Activated CD4-positive, CD25-positive, alpha-beta regulatory T cell treated with anti-CD3 and anti-CD28 coated beads, Interleukin-2, amount 50 U/mL, for 24 hours (primary cell): Measurements from ENCODE around the gene WDR37.
A peak's percentile ranks its signal among the peaks of the same experiment; 100 is the strongest.
"Not testable (repeated sequence)": the region's sequence is repeated elsewhere in the genome, so short reads cannot be mapped to it uniquely, and the experiment has no call there.

Source experiments
- ATAC-seq, 2 donors: fragments of 150-1000 bp; cut with Tn5 transposase; one replicate each; pipeline ENCODE4 v1.10.0; 2021; ENCODE audit warnings: mild to moderate bottlenecking in 1 of 2, moderate library complexity in 1 of 2

Gene WDR37, protein sequence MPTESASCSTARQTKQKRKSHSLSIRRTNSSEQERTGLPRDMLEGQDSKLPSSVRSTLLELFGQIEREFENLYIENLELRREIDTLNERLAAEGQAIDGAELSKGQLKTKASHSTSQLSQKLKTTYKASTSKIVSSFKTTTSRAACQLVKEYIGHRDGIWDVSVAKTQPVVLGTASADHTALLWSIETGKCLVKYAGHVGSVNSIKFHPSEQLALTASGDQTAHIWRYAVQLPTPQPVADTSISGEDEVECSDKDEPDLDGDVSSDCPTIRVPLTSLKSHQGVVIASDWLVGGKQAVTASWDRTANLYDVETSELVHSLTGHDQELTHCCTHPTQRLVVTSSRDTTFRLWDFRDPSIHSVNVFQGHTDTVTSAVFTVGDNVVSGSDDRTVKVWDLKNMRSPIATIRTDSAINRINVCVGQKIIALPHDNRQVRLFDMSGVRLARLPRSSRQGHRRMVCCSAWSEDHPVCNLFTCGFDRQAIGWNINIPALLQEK

DNA sequence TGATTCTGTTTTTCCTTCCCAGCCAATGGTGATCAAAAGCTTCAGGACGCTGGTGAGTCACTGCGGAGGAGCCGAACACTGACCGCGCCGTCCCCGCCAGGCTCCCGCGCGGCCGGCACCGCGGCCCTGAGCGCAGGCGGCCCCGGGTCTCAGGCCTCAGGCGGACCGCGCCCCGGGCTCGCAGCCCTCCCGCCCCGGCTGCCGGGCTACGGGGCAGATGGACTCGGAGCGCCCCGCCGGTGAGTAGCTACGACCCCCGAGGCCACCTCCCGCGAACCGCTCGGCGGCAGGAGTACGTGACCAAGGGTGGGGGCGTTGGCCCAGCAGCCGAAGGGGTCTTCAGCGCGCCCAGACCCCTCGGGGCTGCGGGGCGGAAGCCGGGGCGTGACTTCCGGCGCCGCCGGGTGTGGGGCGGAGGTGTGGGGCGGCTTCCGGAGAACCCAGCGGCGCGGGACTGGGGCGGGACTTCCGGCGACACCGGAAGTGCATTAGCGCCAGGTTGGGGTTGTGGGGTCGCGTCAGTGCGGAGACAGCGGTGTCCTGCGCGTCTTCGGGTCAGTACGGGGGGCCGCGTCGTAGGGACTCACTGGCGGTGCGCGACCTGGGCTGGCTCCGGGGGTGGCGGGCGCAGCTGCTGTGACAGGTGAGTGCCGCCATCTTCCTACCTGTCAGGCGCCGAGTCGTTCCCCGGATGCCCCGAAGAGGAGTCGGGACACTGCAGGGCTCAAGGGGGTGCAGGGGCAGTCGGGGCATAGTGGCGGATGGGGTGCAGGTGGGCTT lies at the start of gene WDR37:
Gene WDR37 (plus strand): TSS at position 60 of the 780 bp plus-strand sequence. CDS start 15,771 bp downstream, outside the sequence.
- peak; percentile 96 to 98 for ATAC-seq

DNA sequence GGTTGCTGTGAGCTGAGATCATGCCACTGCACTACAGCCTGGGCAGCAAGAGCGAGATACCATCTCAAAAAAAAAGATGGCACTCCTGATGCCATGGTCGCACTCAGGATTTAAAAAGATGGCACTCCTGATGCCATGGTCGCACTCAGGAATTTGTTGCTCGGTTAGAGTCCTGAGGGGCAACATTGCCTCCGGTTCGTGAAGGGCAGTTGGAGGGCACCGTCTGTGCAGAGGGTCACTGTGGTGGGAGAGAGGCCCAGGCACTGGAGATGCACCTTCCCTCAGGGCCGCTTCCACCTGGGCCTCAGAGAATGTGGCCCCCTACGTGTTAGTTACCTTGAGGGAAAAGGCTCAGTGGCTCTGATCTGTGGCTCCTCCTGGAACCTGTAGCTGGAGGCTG lies 49.6 kb upstream of the WDR37 start:
- ATAC-seq, result no peak

DNA sequence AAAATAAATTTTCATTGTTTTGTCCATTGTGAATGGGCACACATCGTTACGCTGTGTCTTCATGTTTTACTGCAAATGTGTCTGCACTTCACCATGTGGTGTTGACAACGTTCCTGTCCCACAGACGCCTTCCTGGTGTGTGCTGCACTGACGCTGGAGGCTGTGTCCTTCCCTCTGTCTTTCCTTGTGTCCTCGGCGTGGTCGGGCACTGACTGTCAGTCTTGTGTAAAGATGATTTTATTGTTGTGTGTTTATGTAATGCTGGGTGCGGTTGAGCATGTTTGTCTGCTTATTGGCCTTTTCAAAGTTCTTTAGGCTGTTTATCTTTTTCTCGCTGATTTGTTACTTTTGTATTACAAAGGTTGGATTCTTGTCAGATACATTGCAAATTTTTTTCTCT lies 48.6 kb upstream of the WDR37 start:
- ATAC-seq, result no peak

DNA sequence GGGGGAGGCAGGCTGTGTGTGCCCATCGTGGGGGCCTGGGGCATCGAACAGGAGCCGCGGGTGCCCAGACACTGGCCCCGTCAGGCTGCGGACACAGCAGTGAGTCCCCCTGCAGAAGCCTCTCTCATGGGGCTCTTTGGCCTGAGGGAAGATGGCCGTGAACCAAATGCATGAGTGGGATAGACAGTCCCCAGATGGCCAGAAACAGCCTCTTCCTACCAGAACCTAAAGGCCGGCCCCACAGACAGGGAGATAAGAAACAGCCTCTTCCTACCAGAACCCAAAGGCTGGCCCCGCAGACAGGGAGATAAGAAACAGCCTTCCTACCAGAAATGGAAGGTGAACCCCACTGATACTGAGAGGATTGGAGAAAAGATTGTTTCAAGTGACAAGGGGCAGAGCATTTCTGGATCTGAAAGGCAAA lies 47.1 kb upstream of the WDR37 start:
- no peak for ATAC-seq

DNA sequence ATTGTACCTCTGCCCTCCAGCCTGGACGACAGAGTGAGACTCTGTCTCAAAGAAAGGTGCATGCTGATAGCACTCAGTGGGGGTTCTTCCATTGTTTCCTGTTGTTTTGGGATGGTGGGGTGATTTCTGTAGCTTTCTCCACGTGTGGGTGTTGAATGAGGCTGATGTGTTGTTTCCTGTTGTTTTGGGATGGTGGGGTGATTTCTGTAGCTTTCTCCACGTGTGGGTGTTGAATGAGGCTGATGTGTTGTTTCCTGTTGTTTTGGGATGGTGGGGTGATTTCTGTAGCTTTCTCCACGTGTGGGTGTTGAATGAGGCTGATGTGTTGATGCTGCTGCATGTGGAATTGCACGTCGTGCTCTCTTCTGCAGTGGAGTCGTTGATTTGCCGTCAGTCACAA lies 46.2 kb upstream of the WDR37 start:
- ATAC-seq, result not testable (repeated sequence)

DNA sequence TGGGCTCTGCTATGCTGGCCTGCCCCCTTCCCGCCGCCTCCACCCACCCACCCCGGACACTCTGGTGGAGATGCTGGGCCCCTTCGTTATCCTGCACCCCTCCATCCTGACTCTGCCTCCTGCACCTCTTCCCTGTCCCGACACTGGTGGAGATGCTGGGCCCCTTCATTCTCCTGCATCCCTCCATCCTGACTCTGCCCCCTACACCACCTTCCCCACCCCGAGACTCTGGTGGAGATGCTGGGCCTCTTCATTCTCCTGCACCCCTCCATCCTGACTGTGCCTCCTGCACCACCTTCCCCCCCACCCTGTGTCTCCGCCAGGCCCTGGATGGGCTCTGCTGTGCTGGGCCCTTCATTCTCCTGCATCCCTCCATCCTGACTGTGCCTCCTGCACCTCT lies 45.5 kb upstream of the WDR37 start:
- no peak for ATAC-seq

DNA sequence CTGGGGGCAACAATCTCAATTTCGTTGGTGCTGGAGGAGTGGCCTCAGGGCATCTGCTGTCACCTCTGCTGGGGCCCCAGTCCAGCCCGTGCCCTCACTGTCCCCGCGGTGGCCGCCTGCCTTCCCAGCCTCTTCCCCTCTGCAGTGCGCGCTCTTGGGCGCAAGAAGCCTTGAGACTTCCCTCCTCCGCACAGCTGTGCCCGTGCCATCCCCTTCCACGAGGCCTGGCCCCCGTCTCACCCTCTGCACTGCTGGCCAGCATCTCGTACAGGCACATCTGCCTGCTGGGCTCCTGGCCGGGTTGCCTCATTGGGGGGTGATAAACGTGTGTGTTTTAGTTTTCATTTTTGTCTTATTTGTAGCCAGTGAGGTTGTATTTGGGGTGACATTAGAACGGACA lies 44.5 kb upstream of the WDR37 start:
- no peak for ATAC-seq

GRCh38 chr10:1015688-1016087 lies 40.5 kb upstream of the WDR37 start:
- ATAC-seq, result no peak

- no peak for ATAC-seq
These were observed 36.8 kb upstream of the WDR37 start for GRCh38 chr10:1019362-1019761.

GRCh38 chr10:1020460-1020859 lies 35.7 kb upstream of the WDR37 start:
- ATAC-seq, result peak in 1 of 2 donors; percentile 27

- ATAC-seq, result no peak
These were observed 35.2 kb upstream of the WDR37 start for GRCh38 chr10:1020958-1021357.

- ATAC-seq, result no peak
These were observed 33.8 kb upstream of the WDR37 start for GRCh38 chr10:1022413-1022812.

GRCh38 chr10:1024103-1024502 lies 32.1 kb upstream of the WDR37 start:
- no peak for ATAC-seq

DNA sequence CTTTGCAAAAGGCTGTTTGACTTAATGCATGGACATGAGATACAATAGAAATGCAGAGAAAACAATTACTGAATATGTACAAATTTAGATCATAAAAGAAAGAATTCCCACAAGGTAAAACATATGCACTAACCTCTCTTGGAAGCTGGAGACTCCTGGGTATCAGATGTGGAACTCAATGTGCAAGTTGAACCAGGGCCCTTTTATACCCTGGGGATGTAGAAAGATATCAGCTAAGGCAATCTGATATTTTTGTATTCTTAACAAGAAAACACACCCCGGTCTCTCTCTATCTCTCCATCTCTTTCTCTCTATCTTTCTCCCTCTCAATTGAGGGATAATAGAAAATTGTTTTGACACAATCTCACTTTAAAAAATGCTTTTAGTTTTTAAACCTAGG lies 30.5 kb upstream of the WDR37 start, which contains the start of gene IDI2:
Gene IDI2 (minus strand): TSS at position 177 of the 400 bp plus-strand sequence. CDS start 1,136 bp downstream, outside the sequence.
- ATAC-seq, result no peak

DNA sequence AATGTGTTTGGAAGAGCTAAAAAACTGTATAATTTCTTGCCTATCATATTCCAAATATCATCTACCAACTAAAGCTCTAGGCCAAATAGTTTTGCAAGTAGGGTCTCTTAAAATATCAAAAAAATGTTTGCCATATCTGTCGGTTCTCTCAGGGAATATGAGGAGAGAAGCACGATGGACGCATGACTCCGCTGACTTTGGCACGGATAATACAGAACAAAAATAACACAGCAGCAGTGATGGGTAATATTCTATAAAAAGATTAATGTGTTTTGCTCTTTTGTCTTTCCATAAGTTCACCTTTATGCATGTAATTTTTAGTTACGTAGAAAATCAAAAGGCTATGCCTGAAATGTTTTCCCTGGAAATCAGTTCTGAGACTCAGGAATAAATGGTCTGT lies 29.6 kb upstream of the WDR37 start:
- no peak for ATAC-seq

DNA sequence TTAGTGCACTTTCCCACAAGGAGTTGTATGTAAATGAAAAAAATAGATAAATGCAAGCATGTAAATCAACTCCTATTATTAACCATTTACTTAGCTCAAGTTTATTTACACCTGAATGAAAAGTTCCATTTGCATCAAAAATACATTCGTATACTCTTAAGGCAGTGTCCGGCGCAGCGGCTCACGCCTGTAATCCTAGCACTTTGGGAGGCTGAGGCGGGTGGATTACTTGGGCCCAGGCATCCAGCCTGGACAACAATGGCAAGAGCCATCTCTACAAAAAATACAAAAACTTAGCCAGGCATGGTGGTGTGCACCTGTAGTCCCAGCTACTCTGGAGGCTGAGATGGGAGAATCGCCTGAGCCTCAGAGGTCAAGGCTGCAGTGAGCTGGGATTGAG lies 26.3 kb upstream of the WDR37 start:
- no peak for ATAC-seq

DNA sequence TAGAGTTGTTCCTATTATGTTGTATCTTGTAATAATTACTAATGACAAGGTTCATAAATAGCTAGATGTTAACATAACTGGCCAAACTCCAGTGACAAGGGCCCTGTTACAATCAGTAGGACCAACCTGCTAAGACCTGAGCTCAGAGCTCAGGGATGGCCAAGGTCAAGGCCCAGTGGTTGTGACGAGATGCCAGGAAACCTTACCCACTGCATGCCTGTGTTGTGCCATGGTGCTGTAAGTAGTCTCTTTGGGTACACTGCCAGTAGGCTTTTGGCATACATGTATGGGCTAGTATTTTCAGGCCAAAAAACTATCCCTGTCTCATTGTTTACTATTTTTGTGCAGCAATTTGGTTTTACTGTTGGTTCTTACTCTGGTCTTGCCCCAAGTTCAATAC lies 22.6 kb upstream of the WDR37 start:
- ATAC-seq, result no peak

DNA sequence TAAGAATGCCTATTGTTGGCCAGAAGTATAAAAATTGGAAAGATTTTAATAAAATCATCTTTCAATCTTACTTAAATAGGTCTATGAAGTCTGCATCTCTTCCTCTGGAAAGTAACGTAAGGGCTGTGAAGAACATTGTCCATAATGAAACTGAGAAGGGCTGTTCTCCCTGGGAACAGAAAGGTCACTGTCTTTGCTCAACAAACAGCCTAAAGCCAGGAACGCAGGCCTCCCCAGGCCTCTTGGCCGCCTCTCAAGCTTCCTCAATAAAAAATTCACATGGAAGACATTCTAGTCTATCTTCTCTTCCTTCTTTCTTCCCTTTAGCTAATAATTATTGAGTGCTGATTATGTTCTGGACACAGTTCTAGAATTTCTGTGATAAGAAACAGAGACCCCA lies 21.4 kb upstream of the WDR37 start:
- ATAC-seq, result no peak

DNA sequence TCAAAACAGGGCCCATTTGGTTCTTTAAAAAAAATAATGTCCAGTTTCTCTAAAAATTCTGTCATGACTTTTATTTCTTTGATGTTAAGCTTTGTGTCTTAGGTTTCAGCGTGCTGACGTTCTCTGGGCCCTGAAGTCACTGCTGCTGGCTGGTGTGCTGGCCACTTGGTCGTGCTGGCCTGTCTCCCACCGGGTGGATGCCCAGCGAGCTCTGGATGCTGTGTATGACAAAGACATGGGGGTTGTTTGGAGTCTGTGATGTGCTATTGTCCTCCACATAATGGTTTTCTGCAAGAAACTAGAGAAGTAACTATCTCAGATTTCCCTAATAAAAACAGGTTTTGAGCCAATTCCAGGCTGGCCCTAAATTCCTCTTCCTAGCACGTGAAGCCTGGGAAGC lies 21.0 kb upstream of the WDR37 start:
- no peak for ATAC-seq

- peak; percentile 98 to 99 for ATAC-seq
These were observed 19.8 kb upstream of the WDR37 start for GRCh38 chr10:1036341-1036791.

GRCh38 chr10:1037098-1037497 lies 19.1 kb upstream of the WDR37 start:
- no peak for ATAC-seq

GRCh38 chr10:1038769-1039168 lies 17.4 kb upstream of the WDR37 start:
- ATAC-seq, result not testable (repeated sequence)

GRCh38 chr10:1040133-1040532 lies 16.1 kb upstream of the WDR37 start:
- ATAC-seq, result no peak

GRCh38 chr10:1041514-1041913 lies 14.7 kb upstream of the WDR37 start:
- ATAC-seq, result no peak
